Measurements from ENCODE around the gene TM4SF20.
A peak's percentile ranks its signal among the peaks of the same experiment; 100 is the strongest.

Gene TM4SF20

GRCh38 chr2:227410191-227410590 lies 31.1 kb upstream of the TM4SF20 start:
- no peak overlapping the region for H4K8ac ChIP-seq (ENCODE audit: low read depth, low read length)
- no peak overlapping the region for H3K14ac ChIP-seq (ENCODE audit: low read length)
- no peaks in the 10 kb centered on the region for H3K36me3 ChIP-seq (replicated peaks in 1 of 2; ENCODE audit: control insufficient read depth in 2 of 2, insufficient read depth in 2 of 2, low read length in 2 of 2)
- H2BK15ac ChIP-seq (ENCODE audit: low read length) = no peak overlapping the region
- H3K27me3 ChIP-seq (ENCODE audit: control insufficient read depth in 3 of 3, insufficient read depth in 3 of 3, low read depth in 1 of 3, low read length in 3 of 3) = no peaks in the 10 kb centered on the region
- no peak overlapping the region for H3K4me3 ChIP-seq (ENCODE audit: low read length in 2 of 2)
- no peak overlapping the region for H2BK12ac ChIP-seq (ENCODE audit: low read length)
- H3K18ac ChIP-seq (ENCODE audit: low read length) = no peak overlapping the region
- no peak overlapping the region for H2AFZ ChIP-seq (ENCODE audit: low read length)
- H2BK120ac ChIP-seq (ENCODE audit: low read depth, low read length) = no peak overlapping the region
- no peak overlapping the region for H4K91ac ChIP-seq (ENCODE audit: low read depth, low read length, poor library complexity)
- peaks cover 3 to 7% of the 10 kb centered on the region in 2 donors for H3K4me1 ChIP-seq (ENCODE audit: control insufficient read depth in 2 of 2, insufficient read depth in 1 of 2, low read depth in 1 of 2, low read length in 2 of 2)
- no peaks in the 10 kb centered on the region for H3K79me1 ChIP-seq (ENCODE audit: low read depth, low read length)
- DNase-seq (ENCODE audit: low spot score) = no peak
- no peaks in the 10 kb centered on the region for H3K9me3 ChIP-seq (replicated peaks in 1 of 2; ENCODE audit: control insufficient read depth in 2 of 2, insufficient read depth in 1 of 2, low read depth in 1 of 2, low read length in 2 of 2)
- H2BK5ac ChIP-seq (ENCODE audit: low read length) = no peak overlapping the region
- no CpG with 5 or more reads among the region's 3 CpGs for WGBS, 2 donors (ENCODE audit: extremely low coverage in 2 of 2, insufficient read length in 2 of 2, insufficient replicate concordance in 1 of 2)
- H3K4me2 ChIP-seq (ENCODE audit: insufficient read depth, low read length, poor library complexity, severe bottlenecking) = no peak overlapping the region
- H3K27ac ChIP-seq (replicated peaks; ENCODE audit: low read length) = no peak overlapping the region
- no peak overlapping the region for H2AK5ac ChIP-seq (ENCODE audit: low read depth, low read length)
- H3K9ac ChIP-seq (ENCODE audit: low read depth, low read length, poor library complexity) = no peak overlapping the region
- no peak overlapping the region for H3K4ac ChIP-seq (ENCODE audit: low read length)
- no peak overlapping the region for H3K23ac ChIP-seq (ENCODE audit: low read depth, low read length, poor library complexity)

GRCh38 chr2:227407591-227408151 lies 28.6 kb upstream of the TM4SF20 start:
- no peak overlapping the region for H2BK120ac ChIP-seq (ENCODE audit: low read depth, low read length)
- H3K27me3 ChIP-seq (ENCODE audit: control insufficient read depth in 3 of 3, insufficient read depth in 3 of 3, low read depth in 1 of 3, low read length in 3 of 3) = no peaks in the 10 kb centered on the region
- H3K9me3 ChIP-seq (replicated peaks in 1 of 2; ENCODE audit: control insufficient read depth in 2 of 2, insufficient read depth in 1 of 2, low read depth in 1 of 2, low read length in 2 of 2) = no peaks in the 10 kb centered on the region
- no peak overlapping the region for H3K4me3 ChIP-seq (ENCODE audit: low read length in 2 of 2)
- peak overlapping the region; percentile 49 for H2BK15ac ChIP-seq (ENCODE audit: low read length)
- H3K79me1 ChIP-seq (ENCODE audit: low read depth, low read length) = no peaks in the 10 kb centered on the region
- H2AK5ac ChIP-seq (ENCODE audit: low read depth, low read length) = peak overlapping the region; percentile 56
- H3K9ac ChIP-seq (ENCODE audit: low read depth, low read length, poor library complexity) = no peak overlapping the region
- no peak overlapping the region for H4K91ac ChIP-seq (ENCODE audit: low read depth, low read length, poor library complexity)
- H3K4me1 ChIP-seq (ENCODE audit: control insufficient read depth in 2 of 2, insufficient read depth in 1 of 2, low read depth in 1 of 2, low read length in 2 of 2) = peaks cover 3 to 7% of the 10 kb centered on the region in 2 donors
- no CpG with 5 or more reads among the region's 16 CpGs for WGBS, 2 donors (ENCODE audit: extremely low coverage in 2 of 2, insufficient read length in 2 of 2, insufficient replicate concordance in 1 of 2)
- no peak overlapping the region for H2BK5ac ChIP-seq (ENCODE audit: low read length)
- no peak overlapping the region for H3K14ac ChIP-seq (ENCODE audit: low read length)
- no peak overlapping the region for H3K27ac ChIP-seq (replicated peaks; ENCODE audit: low read length)
- H3K4me2 ChIP-seq (ENCODE audit: insufficient read depth, low read length, poor library complexity, severe bottlenecking) = no peak overlapping the region
- H3K23ac ChIP-seq (ENCODE audit: low read depth, low read length, poor library complexity) = no peak overlapping the region
- H3K18ac ChIP-seq (ENCODE audit: low read length) = peak overlapping the region; percentile 48
- H3K36me3 ChIP-seq (replicated peaks in 1 of 2; ENCODE audit: control insufficient read depth in 2 of 2, insufficient read depth in 2 of 2, low read length in 2 of 2) = no peaks in the 10 kb centered on the region
- H3K4ac ChIP-seq (ENCODE audit: low read length) = no peak overlapping the region
- H4K8ac ChIP-seq (ENCODE audit: low read depth, low read length) = peak overlapping the region; percentile 23
- H2AFZ ChIP-seq (ENCODE audit: low read length) = no peak overlapping the region
- DNase-seq (ENCODE audit: low spot score) = no peak
- no peak overlapping the region for H2BK12ac ChIP-seq (ENCODE audit: low read length)

GRCh38 chr2:227406177-227407031 lies 27.3 kb upstream of the TM4SF20 start:
- Histone ChIP-seq H2BK15ac (ENCODE audit: low read length) (no peak overlapping the region), H2AK5ac (ENCODE audit: low read depth, low read length) (no peak overlapping the region), H3K14ac (ENCODE audit: low read length) (no peak overlapping the region), H3K27ac (replicated peaks; ENCODE audit: low read length) (no peak overlapping the region), H3K9me3 (replicated peaks in 1 of 2; ENCODE audit: control insufficient read depth in 2 of 2, insufficient read depth in 1 of 2, low read depth in 1 of 2, low read length in 2 of 2) (no peaks in the 10 kb centered on the region), H3K18ac (ENCODE audit: low read length) (no peak overlapping the region), H2BK5ac (ENCODE audit: low read length) (no peak overlapping the region), H3K23ac (ENCODE audit: low read depth, low read length, poor library complexity) (no peak overlapping the region), H4K91ac (ENCODE audit: low read depth, low read length, poor library complexity) (no peak overlapping the region), H3K27me3 (ENCODE audit: control insufficient read depth in 3 of 3, insufficient read depth in 3 of 3, low read depth in 1 of 3, low read length in 3 of 3) (no peaks in the 10 kb centered on the region), H3K9ac (ENCODE audit: low read depth, low read length, poor library complexity) (no peak overlapping the region), H2AFZ (ENCODE audit: low read length) (peak overlapping the region; percentile 66), H3K4me3 (ENCODE audit: low read length in 2 of 2) (no peak overlapping the region), H4K8ac (ENCODE audit: low read depth, low read length) (no peak overlapping the region), H3K4me1 (ENCODE audit: control insufficient read depth in 2 of 2, insufficient read depth in 1 of 2, low read depth in 1 of 2, low read length in 2 of 2) (peaks cover 3 to 7% of the 10 kb centered on the region in 2 donors), H3K4ac (ENCODE audit: low read length) (no peak overlapping the region), H3K4me2 (ENCODE audit: insufficient read depth, low read length, poor library complexity, severe bottlenecking) (no peak overlapping the region), H2BK120ac (ENCODE audit: low read depth, low read length) (no peak overlapping the region), H3K36me3 (replicated peaks in 1 of 2; ENCODE audit: control insufficient read depth in 2 of 2, insufficient read depth in 2 of 2, low read length in 2 of 2) (no peaks in the 10 kb centered on the region), H3K79me1 (ENCODE audit: low read depth, low read length) (no peaks in the 10 kb centered on the region), H2BK12ac (ENCODE audit: low read length) (no peak overlapping the region)
- no CpG with 5 or more reads among the region's 7 CpGs for WGBS, 2 donors (ENCODE audit: extremely low coverage in 2 of 2, insufficient read length in 2 of 2, insufficient replicate concordance in 1 of 2)
- peak; percentile 65 for DNase-seq (ENCODE audit: low spot score)

- Histone ChIP-seq H2BK5ac (ENCODE audit: low read length) (no peak overlapping the region), H3K27ac (replicated peaks; ENCODE audit: low read length) (no peak overlapping the region), H3K4me3 (ENCODE audit: low read length in 2 of 2) (no peak overlapping the region), H3K4me2 (ENCODE audit: insufficient read depth, low read length, poor library complexity, severe bottlenecking) (no peak overlapping the region), H3K27me3 (ENCODE audit: control insufficient read depth in 3 of 3, insufficient read depth in 3 of 3, low read depth in 1 of 3, low read length in 3 of 3) (no peaks in the 10 kb centered on the region), H3K4ac (ENCODE audit: low read length) (no peak overlapping the region), H3K23ac (ENCODE audit: low read depth, low read length, poor library complexity) (no peak overlapping the region), H3K36me3 (replicated peaks in 1 of 2; ENCODE audit: control insufficient read depth in 2 of 2, insufficient read depth in 2 of 2, low read length in 2 of 2) (no peaks in the 10 kb centered on the region), H2AK5ac (ENCODE audit: low read depth, low read length) (no peak overlapping the region), H3K9ac (ENCODE audit: low read depth, low read length, poor library complexity) (no peak overlapping the region), H2BK120ac (ENCODE audit: low read depth, low read length) (no peak overlapping the region), H2BK15ac (ENCODE audit: low read length) (no peak overlapping the region), H4K8ac (ENCODE audit: low read depth, low read length) (no peak overlapping the region), H3K9me3 (replicated peaks in 1 of 2; ENCODE audit: control insufficient read depth in 2 of 2, insufficient read depth in 1 of 2, low read depth in 1 of 2, low read length in 2 of 2) (no peaks in the 10 kb centered on the region), H3K79me1 (ENCODE audit: low read depth, low read length) (no peaks in the 10 kb centered on the region), H4K91ac (ENCODE audit: low read depth, low read length, poor library complexity) (no peak overlapping the region), H2AFZ (ENCODE audit: low read length) (no peak overlapping the region), H3K18ac (ENCODE audit: low read length) (no peak overlapping the region), H3K14ac (ENCODE audit: low read length) (no peak overlapping the region), H2BK12ac (ENCODE audit: low read length) (no peak overlapping the region), H3K4me1 (ENCODE audit: control insufficient read depth in 2 of 2, insufficient read depth in 1 of 2, low read depth in 1 of 2, low read length in 2 of 2) (peaks cover 3 to 7% of the 10 kb centered on the region in 2 donors)
- DNase-seq (ENCODE audit: low spot score) = no peak
- no CpG with 5 or more reads among the region's 4 CpGs for WGBS, 2 donors (ENCODE audit: extremely low coverage in 2 of 2, insufficient read length in 2 of 2, insufficient replicate concordance in 1 of 2)
Measured at GRCh38 chr2:227404585-227405271, 25.6 kb upstream of the TM4SF20 start.

Measured in neuronal stem cell (in vitro differentiated cells).